OCI-M1 (cell line): ENCODE measurements around the gene ANKDD1A.

Source experiments
- DNase-seq: peaks from one replicate; lab custom pipeline; 2025; lab: John Stamatoyannopoulos, UW

ANKDD1A gene

DNA sequence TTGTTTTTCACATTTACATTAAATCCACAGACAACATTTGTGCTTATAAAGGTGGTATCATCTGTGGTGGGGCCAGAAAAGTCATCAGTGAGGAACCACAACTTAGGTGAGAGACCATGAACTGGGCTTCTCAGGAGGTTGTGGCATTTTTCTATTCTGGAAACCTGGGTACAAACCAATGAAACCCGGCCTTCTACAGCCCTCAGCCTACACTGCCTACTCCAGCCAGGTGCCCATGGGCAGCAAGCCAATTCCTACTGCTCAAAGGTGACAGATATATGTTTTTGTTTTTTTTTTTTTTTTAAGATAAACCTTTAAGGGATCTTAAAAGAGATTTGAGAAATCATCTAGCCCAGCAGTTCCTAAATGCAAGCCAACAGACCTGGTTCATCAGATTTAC, 57.7 kb downstream of the ANKDD1A start:
- no peak for DNase-seq

DNA sequence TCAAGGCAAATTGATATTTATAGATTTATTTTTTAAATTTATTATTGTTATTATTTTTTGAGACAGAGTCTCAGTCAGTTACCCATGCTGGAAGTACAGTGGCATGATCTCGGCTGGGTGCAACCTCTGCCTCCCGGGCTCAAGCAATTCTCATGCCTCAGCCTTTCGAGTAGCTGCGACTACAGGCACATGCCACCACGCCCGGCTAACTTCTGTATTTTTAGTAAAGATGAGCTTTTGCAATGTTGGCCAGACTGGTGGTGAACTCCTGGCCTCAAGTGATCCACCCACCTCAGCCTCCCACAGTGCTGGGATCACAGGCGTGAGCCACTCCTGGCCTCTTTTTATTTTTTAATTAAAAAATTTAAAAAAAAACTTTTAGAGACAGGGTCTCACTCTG, 59.0 kb downstream of the ANKDD1A start:
- DNase-seq = no peak

DNA sequence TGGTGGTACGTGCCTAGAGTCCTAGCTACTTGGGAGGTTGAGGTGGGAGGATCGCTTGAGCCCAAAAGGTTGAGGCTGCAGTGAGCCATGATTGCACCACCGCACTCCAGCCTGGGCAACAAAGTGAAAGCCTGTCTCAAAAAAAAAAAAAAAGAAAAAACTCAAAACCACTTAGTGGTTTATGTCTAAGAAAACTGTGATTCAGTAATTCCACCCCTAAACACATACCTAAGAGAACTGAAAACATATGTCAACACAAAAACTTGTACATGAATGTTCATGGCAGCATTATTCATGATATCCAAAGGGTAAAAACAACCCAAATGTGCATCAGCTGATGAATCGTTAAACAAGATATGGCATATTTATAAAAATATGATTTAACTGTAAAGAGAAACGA, 63.7 kb downstream of the ANKDD1A start:
- DNase-seq = no peak

DNA sequence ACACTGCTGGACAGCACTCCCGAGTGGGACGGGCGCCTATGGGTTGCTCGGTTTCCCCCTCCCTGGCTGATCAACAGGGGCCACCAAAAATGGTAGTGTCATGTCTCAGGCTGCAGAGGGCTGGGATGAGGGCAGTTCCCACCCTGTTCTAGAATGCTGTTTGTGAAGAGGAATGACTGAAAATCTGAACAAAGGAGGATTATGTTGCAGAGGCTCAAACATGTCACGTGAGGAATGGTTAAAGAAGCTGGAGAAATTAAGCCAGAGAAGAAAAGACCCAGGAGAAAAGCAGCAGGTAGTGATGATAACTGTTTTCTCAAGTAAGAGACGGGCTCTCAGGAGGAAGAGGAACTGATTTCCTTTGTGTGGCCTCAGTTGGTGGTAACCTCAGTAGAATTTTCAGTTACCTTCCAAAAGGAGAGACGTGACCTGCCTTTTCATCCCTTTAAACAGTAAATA, 67.6 kb downstream of the ANKDD1A start:
- no peak for DNase-seq

DNA sequence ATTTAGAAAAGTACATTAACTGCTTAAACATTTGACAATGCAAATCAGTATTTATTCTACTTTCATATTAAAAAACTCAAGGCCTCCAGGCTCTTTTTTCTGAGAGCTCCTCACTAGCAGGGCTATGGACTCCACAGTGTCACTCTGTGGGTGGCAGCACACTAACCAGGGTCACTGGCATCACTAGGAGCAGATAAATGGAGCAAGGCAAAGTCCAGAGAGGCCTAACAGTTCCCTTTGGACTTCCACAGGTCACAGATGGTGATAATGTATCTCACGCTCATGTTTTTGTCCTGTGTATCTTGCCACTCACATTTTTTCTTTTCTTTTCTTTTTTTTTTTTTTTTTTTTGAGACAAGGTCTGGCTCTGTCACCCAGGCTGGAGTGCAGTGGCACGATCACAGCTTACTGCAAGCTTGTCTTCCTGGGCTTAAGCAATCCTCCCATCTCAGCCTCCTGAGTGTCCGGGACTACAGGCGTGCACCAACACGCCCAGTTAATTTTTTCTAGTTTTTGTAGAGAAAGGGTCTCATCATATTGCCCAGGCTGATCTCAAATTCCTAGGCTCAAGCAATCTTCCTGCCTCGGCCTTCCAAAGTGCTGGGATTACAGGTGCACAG, 70.2 kb downstream of the ANKDD1A start:
- DNase-seq = no peak

DNA sequence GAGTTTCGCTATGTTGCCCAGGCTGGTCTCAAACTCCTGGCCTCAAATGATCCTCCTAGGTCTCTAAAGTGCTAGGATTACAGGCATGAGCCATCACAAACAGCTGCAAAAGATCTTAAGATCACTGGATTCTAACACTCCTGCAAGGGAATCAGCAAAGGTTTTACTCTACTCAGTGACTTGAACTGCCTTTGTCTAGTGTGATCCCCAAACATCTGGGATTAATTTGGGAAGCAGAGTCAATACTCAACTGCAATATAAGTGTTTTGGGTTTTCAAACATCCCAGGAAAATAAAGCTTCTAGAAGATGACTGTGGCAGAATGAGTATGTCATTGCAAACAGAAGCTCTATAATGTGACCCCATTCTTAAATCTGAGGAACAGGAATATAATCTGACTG, 70.8 kb downstream of the ANKDD1A start:
- no peak for DNase-seq

DNA sequence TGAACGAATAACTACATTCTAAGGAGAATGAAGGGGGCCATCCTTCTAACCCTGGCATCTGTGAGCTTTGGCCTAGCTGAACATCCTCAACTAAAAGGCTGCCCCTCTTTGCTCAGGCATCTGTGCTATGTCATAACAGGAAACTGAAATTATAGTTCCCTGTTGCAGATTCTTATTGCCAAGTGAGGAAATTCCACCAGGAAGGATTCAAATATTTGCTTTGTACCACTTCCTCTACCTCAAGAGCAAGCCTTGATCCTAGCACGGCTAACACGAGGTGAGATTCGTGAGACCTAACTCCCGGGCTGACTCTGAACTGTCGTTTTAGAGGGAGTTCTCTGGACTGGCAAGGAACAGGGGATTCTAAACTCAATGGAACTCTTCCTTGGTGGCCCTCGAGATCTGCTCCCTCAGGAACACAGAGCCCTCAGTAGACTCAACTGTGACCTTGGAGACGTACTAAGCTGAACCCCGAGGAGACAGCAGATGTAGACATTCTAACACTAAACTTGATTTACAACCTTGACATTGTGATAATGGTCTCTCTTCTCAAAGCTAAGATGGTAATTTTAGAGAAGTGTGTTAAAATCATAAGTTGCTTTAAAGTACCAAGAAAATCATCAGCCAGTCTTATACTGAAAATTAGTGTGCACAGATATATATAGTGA, 73.8 kb downstream of the ANKDD1A start:
- DNase-seq = no peak

DNA sequence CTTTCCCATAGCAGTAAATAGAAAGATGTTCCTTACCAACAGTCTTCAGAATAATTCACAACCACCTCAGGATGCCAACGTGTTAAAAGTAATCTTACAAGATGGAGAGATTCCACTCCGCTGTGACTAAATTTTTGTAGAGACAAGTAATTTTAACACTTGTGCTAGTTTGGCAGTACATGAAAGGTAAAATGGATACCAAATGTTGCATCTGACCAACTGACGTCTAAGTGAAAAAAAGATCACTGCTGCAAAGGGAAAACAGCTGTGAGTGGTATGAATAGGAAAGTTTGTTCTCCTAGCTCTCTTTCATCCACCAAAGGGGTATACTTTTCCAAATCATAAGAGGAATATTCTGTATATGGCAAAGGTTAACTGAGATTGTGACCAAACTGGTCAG, 75.4 kb downstream of the ANKDD1A start:
- DNase-seq = no peak

DNA sequence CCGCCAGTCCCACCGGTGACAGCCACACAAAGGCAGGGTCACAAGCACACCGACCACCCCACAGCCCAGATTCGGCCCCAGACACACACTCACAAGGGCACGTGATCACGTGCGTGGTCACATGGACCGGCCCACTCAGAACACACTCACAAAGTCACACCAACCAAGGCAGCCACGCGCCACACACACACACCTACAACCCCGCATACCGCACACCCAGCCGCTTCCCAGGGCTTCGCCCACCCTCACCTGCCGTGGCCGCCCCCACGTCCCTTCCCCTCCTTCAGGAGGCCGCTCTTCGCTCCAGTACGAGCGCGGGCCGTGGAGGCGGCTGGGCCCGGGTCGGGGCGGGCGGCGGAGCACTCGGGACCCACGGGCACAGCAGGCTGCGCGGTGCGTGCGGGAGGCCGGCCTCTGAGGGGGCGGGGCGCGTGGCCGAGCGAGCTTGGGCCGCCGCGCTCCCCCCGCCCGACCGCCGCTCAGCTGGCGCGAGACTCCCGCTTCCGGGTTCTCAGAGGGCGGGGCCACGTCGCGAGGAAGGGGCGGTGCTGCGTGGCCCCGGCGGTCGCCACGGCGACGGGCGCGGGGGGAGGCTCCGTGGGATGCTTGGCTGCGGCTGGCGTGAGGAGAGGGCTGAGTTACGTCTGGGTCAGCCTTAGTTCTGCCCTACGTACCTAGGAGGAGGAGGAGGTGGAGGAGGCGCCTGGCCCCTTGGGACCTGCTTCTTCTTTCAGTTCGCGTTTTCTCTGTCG, 77.9 kb downstream of the ANKDD1A start, which contains the start of gene SPG21:
Gene SPG21 (minus strand): TSS at position 499 of the 752 bp plus-strand sequence. CDS start 6,345 bp downstream, outside the sequence.
- peak; percentile 97 for DNase-seq

DNA sequence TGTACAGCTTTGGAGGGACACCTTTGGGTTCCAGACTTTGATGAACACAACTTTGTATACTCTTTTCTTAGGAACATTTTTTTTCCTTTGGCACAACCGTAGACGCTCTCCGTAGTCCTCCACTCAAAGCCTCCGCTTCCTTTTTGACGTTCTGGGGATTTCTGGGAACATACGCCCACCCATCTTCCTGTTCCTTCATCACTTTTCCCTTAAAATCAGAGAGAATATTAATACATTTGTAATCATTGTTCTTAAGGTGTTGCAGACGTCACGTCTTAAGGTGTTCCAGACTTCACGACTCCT, 78.4 kb downstream of the ANKDD1A start:
- no peak for DNase-seq

DNA sequence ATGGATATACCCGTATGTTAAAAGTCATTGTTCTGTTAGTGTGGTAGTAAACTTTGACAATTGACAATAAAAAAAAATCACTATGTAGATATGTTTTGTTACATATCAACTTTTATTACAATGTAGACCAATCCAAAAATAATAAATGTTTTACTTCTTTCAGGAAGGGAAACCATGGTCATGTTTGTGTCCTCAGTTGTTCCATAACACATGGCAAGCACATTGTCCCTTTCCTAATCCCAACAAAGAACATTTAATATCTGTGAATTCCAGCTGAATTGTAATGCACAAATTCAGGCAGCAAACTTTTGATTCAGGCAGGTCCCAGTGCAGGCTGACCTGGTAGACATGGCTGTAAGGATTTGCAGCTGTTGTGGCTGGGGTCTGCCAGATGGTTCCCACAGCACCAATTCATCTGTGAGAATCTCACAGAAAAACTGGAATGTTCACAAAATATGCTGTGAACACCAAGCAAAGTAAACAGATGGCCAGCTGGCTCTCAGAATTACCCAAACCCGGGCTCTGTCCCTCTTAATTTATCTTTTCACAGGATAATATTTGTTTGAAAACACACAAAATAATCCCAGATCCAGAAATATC, 79.9 kb downstream of the ANKDD1A start:
- no peak for DNase-seq

DNA sequence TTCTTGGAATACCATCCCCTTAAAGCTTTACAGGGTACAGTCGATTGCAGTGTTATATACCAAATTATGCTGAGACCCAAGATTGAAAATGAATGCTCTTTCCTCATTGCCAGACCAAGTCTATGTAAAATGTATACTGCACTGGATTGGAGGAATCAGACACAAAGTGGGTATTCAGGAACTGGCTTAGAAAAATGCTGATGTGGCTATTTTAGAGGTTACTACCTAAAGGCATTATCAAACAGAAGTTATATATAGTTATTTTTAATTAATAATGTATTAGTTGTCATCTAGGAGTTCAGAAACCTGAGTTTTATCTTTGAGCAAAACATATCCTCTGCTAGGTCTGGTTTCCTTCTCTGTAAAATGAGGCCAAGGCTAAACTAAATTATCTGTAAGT, 81.6 kb downstream of the ANKDD1A start:
- no peak for DNase-seq

DNA sequence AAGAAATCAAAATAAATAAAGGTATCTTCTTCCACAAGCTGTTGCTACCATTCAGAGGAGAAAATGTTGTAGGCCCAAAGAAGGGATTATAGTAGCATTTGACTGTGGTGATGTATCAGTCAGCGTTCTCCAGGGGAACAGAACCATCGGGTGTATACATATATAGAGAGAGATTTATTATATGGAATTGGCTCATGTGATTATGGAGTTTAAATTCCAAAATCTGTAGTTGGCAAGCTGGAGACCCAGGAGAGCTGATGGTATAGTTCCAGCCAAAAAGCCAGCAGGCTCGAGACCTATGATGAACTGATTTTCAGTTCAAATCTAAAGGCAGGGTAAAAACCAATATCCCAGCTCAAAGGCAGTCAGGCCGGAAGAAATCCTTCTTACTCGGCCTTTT, 85.4 kb downstream of the ANKDD1A start:
- no peak for DNase-seq

DNA sequence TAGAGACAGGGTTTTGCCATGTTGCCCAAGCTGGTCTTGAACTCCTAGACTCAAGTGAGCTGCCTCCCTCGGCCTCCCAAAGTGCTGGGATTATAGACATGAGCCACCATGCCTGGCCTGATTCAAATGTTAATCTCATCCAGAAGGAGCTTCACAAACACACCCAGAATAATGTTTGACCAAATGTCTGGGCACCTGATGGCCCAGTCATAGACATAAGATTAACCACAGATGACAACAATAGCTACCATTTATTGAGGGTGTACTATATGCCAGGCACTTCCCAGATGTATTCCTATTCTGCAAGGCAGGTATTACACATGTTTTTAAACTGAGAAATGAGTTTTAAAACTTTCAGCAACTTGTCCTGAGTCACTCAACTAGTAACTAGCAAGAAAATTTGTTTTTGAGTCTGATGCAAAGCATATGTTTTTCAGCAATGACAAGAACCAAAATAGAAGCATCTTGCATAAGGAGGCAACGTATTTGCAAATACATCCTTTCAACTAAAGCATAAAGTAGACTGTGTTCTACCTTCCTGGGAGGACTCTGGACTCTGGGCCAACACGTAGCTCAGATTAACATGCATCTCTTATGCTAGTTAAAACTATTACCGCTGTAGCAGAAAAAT, 86.2 kb downstream of the ANKDD1A start:
- DNase-seq = no peak

DNA sequence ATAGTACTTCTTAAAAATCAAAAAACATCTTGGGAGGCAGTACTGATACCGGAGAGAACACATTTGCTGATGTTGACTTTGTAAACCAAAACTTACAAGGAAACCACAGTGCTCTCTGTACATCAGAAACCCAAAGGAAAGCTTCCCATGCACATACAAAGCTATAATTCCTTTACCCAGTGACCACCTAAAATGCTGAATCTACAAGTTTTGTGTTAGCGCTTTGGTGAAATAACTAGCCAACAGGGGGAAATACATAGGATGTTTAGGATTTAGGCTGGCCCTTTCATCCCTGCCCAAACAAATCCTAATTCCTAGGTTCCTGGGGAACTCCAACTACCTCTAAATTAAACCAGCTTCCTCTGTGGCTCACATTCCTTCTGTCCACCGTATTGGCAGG, 93.3 kb downstream of the ANKDD1A start:
- no peak for DNase-seq

DNA sequence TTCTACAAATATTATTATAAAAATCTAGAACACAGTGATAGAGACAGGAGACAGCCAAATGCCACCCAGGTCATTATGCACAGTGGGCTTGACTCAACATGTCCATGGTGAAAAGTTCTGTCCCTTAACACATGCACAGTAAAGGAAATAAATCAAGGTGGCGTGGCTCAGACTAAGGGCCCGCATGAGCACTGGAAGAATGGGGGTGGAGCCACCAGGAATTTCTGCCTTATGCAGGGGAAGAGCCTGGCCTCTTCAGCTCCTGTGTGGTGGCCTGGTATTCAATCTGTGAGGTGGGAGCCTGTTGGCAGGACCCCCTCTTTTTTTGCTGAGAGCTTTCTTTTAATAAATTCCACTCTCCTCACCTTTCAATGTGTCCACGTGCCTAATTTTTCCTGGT, 95.2 kb downstream of the ANKDD1A start:
- DNase-seq = no peak
